Osteoblast (primary cell): Measurements from ENCODE around the gene GALNT10. TPM values are rescaled to one million over a fixed set of nuclear protein-coding genes. Genes with fewer than 3 reads are reported as not detected.
A peak's percentile ranks its signal among the peaks of the same experiment; 100 is the strongest.

Source experiments
- DNase-seq: peaks from one replicate; pipeline ENCODE4 v3.0.0; 2011; ENCODE audit warnings: low spot score, mixed read lengths; ENCODE audit not compliant: insufficient read length; ENCODE audit errors: missing footprints
- H2AFZ ChIP-seq: 2 replicates; pipeline ENCODE4 v1.6.0; 2011; ENCODE audit warnings: mild to moderate bottlenecking, low read length
- H3K27ac ChIP-seq: 2 replicates; pipeline ENCODE4 v1.5.1; 2011; ENCODE audit warnings: mild to moderate bottlenecking, low read depth, low read length, moderate library complexity
- H3K27me3 ChIP-seq: 2 replicates; pipeline ENCODE4 v1.6.0; 2012; ENCODE audit warnings: mild to moderate bottlenecking, control low read depth, inconsistent platforms, low read length, moderate library complexity; ENCODE audit not compliant: insufficient read depth
- H3K36me3 ChIP-seq: 2 replicates; pipeline ENCODE4 v1.5.1; 2011; ENCODE audit warnings: mild to moderate bottlenecking, low read length, control low read depth, moderate library complexity; ENCODE audit not compliant: insufficient read depth
- H3K4me1 ChIP-seq: 2 replicates; pipeline ENCODE4 v1.5.1; 2011; ENCODE audit warnings: mild to moderate bottlenecking, low read length, control low read depth, moderate library complexity; ENCODE audit not compliant: insufficient read depth
- H3K4me2 ChIP-seq: 2 replicates; pipeline ENCODE4 v1.6.0; 2011; ENCODE audit warnings: mild to moderate bottlenecking, low read length; ENCODE audit not compliant: insufficient read depth
- H3K4me3 ChIP-seq: fragments of 200-600 bp; sonication (generic); 3 replicates; pipeline ENCODE4 v1.5.1; 2012; ENCODE audit warnings: mild to moderate bottlenecking, low read length, inconsistent platforms; ENCODE audit not compliant: insufficient read depth
- H3K79me2 ChIP-seq: 2 replicates; pipeline ENCODE4 v1.6.0; 2012; ENCODE audit warnings: mild to moderate bottlenecking, low read length, control low read depth, inconsistent platforms; ENCODE audit not compliant: insufficient read depth
- H3K9me3 ChIP-seq: 2 replicates; pipeline ENCODE4 v1.5.1; 2011; ENCODE audit warnings: low read depth, low read length, control low read depth
- H4K20me1 ChIP-seq: 2 replicates; pipeline ENCODE4 v1.6.0; 2012; ENCODE audit warnings: mild to moderate bottlenecking, low read length, control low read depth; ENCODE audit not compliant: insufficient read depth
- total RNA-seq: library from RNA; depleted of rRNA; stranded (reverse); fragments of >200 nt; gene quantifications from 2 replicates; pipeline ENCODE4 v1.2.3, GENCODE V29; 2012
- TF ChIP-seq, protein P1 (sequence below): IDR thresholded peaks from 2 replicates; pipeline ENCODE4 v1.5.1; 2011; ENCODE audit warnings: mild to moderate bottlenecking, low read depth, low read length, moderate library complexity; ENCODE audit errors: extremely low read depth

GALNT10 gene
- total RNA-seq, 1 donor, result 62.2 TPM

DNA sequence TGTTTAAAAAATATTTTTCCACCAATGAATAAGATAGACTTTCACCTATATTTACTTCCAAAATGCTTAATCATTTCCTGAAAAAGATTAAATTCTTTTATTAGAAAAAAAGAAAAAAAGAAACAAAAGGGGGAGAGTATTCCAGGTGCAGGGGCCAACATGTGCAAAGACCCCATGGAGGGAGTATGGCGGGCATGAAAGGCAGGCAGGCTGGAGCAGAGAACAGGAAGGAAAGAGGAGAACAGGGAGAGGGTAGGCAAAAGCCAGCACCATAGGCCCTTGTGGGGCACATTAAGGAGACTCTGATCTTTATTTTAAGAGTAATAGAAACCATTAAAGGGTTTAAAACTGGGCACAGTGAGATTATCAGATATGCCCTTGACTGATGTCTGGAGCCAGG is 238.8 kb downstream of the GALNT10 start:
- Histone ChIP-seq H3K27ac (no peak overlapping the region), H3K79me2 (no peaks in the 10 kb centered on the region), H4K20me1 (no peaks in the 10 kb centered on the region), H3K27me3 (no peaks in the 10 kb centered on the region), H2AFZ (no peak overlapping the region), H3K36me3 (no peaks in the 10 kb centered on the region), H3K4me3 (no peak overlapping the region), H3K4me1 (no peaks in the 10 kb centered on the region), H3K4me2 (no peak overlapping the region), H3K9me3 (no peaks in the 10 kb centered on the region)
- DNase-seq, result no peak
- TF ChIP-seq, protein P1, sequence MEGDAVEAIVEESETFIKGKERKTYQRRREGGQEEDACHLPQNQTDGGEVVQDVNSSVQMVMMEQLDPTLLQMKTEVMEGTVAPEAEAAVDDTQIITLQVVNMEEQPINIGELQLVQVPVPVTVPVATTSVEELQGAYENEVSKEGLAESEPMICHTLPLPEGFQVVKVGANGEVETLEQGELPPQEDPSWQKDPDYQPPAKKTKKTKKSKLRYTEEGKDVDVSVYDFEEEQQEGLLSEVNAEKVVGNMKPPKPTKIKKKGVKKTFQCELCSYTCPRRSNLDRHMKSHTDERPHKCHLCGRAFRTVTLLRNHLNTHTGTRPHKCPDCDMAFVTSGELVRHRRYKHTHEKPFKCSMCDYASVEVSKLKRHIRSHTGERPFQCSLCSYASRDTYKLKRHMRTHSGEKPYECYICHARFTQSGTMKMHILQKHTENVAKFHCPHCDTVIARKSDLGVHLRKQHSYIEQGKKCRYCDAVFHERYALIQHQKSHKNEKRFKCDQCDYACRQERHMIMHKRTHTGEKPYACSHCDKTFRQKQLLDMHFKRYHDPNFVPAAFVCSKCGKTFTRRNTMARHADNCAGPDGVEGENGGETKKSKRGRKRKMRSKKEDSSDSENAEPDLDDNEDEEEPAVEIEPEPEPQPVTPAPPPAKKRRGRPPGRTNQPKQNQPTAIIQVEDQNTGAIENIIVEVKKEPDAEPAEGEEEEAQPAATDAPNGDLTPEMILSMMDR, result no peak

DNA sequence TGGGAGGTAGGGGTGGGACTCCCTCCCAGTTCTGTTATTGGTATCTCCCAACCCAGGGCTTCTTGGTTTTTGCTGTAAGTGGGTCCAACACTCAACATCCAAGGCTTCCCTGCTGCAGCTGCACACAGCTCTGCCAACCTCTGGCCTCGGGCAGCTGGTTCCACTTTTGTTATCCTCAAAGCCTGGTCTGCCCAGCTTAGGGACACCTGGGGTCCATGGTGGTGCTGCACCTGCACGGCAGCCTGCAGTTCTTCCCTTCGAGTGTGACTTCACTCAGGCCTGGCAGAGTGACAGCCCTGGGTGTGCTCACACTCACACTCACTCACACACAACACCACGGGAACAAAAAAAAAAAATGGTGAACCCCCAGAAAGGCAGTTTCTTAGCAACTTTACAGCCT is 239.9 kb downstream of the GALNT10 start:
- no peaks in the 10 kb centered on the region for H4K20me1 ChIP-seq
- H2AFZ ChIP-seq, result no peak overlapping the region
- H3K27ac ChIP-seq, result no peak overlapping the region
- no peak overlapping the region for H3K4me3 ChIP-seq
- no peaks in the 10 kb centered on the region for H3K27me3 ChIP-seq
- no peaks in the 10 kb centered on the region for H3K9me3 ChIP-seq
- no peak overlapping the region for H3K4me2 ChIP-seq
- H3K4me1 ChIP-seq, result no peaks in the 10 kb centered on the region
- DNase-seq, result peak; percentile 15
- TF ChIP-seq, protein P1, result no peak
- H3K79me2 ChIP-seq, result no peaks in the 10 kb centered on the region
- no peaks in the 10 kb centered on the region for H3K36me3 ChIP-seq

DNA sequence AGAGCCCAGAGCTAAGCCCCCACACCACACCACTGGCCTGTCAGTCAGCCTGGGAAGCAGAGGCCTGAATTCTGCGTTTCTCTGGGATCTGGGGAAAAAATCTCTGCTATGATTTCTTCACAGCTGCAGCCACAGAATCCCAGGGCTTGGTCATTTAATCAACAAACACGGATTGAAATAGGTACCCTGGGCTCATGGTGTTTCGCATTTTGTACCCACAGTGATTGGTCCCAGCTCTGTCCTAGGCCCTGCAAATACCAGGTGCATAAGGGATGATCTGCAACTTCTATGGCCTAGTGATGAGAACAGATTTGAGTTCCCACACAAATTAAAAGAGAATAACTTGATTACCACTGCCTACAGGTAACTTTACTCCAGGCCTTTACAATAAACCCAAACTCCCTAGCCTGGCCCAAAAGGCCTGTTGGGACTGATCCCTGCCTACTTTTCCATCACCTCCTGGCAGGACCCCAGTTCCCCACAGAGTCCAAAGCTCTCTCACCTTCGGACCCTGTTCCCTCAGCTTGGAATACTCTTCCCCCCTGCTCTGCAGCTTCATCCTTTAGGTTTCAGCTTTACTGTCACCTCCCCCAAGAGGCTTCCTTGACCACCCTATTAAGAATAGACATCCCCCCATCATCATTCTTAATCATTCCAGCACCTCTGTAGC is 240.6 kb downstream of the GALNT10 start:
- Histone ChIP-seq H3K4me1 (no peaks in the 10 kb centered on the region), H4K20me1 (no peaks in the 10 kb centered on the region), H2AFZ (no peak overlapping the region), H3K4me3 (no peak overlapping the region), H3K27me3 (no peaks in the 10 kb centered on the region), H3K27ac (no peak overlapping the region), H3K9me3 (no peaks in the 10 kb centered on the region), H3K79me2 (no peaks in the 10 kb centered on the region), H3K4me2 (no peak overlapping the region), H3K36me3 (peaks cover 4% of the 10 kb centered on the region)
- peak; percentile 25 for DNase-seq
- TF ChIP-seq, protein P1, result no peak

DNA sequence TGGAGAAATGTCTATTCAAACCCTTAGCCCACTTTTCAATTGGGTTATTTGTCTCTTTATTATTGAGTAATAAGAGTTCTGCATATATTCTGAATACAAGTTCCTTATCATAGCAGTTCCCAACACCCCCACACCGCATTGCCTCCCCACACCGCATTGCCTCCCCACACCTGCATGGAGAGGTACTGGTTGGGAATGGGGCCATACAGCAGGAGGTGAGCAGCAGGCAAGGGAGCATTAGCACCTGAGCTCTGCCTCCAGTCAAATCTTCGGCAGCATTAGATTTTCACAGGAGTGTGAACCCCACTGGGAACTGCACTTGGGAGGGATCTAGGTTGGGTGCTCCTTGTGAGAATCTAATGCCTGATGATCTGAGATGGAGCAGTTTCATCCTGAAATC is 244.7 kb downstream of the GALNT10 start:
- Histone ChIP-seq H3K79me2 (no peaks in the 10 kb centered on the region), H3K36me3 (peaks cover 14% of the 10 kb centered on the region), H3K4me3 (no peak overlapping the region), H2AFZ (no peak overlapping the region), H3K27me3 (no peaks in the 10 kb centered on the region), H4K20me1 (no peaks in the 10 kb centered on the region), H3K9me3 (no peaks in the 10 kb centered on the region), H3K4me2 (no peak overlapping the region), H3K4me1 (no peaks in the 10 kb centered on the region), H3K27ac (no peak overlapping the region)
- TF ChIP-seq, protein P1, result no peak
- no peak for DNase-seq
